WERI-Rb-1 (cell line): Measurements from ENCODE around the gene DGLUCY.

Source experiments
- DNase-seq: peaks from one replicate; pipeline ENCODE4 v3.0.0-alpha.2; 2020
- H3K27ac ChIP-seq: fragments of 250-450 bp; sonication (Bioruptor Pico); 2 replicates; pipeline ENCODE4 v1.5.1; 2020; ENCODE audit warnings: mild to moderate bottlenecking, moderate library complexity
- H3K27me3 ChIP-seq: fragments of 250-450 bp; sonication (Bioruptor Pico); 2 replicates; pipeline ENCODE4 v1.5.1; 2021; ENCODE audit warnings: mild to moderate bottlenecking, low read depth, moderate library complexity; ENCODE audit not compliant: insufficient read depth, severe bottlenecking
- H3K36me3 ChIP-seq: fragments of 250-450 bp; sonication (Bioruptor Pico); 2 replicates; pipeline ENCODE4 v1.5.1; 2020; ENCODE audit warnings: mild to moderate bottlenecking, moderate library complexity
- H3K4me3 ChIP-seq: 2 replicates; pipeline ENCODE4 v1.5.1; 2011; ENCODE audit warnings: low read depth, mild to moderate bottlenecking, control low read depth, low read length
- H3K9me3 ChIP-seq: fragments of 250-450 bp; sonication (Bioruptor Pico); 2 replicates; pipeline ENCODE4 v1.5.1; 2021; ENCODE audit warnings: mild to moderate bottlenecking, moderate library complexity; ENCODE audit not compliant: severe bottlenecking
- CTCF ChIP-seq: IDR thresholded peaks from 2 replicates; pipeline ENCODE4 v1.5.1; 2011; ENCODE audit warnings: low read depth, mild to moderate bottlenecking, control low read depth, inconsistent platforms, low read length

DGLUCY gene

DNA sequence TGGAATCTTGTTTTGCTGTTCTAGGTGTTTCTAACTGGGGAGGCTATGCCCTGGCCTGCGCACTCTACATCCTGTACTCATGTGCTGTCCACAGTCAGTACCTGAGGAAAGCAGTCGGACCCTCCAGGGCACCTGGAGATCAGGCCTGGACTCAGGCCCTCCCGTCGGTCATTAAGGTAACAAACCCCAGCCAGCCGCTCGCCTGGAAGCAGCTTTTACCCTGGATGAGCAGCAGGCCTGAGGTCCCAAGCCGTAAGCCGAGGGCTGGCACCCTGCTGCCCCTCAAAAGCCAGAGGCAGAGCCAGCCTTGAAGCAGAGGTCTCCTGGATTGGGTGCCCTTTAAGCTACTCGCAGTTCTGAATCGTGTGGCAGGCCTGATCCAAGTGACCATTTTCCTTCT lies 101.5 kb downstream of the DGLUCY start:
- no peak overlapping the region for H3K4me3 ChIP-seq
- no peak for TF ChIP-seq CTCF
- H3K36me3 ChIP-seq: peaks cover 3% of the 10 kb centered on the region; the same call in 1 of the 2 replicates
- DNase-seq: no peak
- no peaks in the 10 kb centered on the region for H3K9me3 ChIP-seq
- H3K27me3 ChIP-seq: no peaks in the 10 kb centered on the region
- H3K27ac ChIP-seq: no peak overlapping the region

DNA sequence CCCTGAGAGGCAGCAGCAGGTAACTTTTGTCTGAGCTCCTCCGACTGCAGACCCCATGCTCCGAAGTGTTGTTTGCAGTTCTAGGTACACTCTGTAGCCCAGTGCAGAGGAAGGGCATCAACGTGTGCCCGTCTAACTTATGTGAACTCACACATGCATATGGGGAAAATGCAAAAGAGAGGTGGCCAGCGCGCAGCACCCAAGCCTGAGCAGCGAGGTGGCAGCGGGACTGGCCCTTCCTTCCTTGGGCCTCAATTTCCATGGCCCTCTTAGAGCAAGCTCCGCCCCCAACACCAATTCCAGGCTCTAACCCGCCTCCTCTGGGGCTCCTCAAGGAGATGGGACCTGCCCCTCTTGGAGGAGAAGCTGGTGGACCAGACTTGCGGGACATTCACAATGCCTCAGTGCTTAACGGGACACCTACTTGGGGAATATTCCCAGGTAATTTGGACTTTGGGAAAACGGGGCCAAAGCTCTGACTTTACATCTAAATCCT lies 102.9 kb downstream of the DGLUCY start:
- no peak for DNase-seq
- Histone ChIP-seq H3K9me3 (no peaks in the 10 kb centered on the region), H3K27me3 (no peaks in the 10 kb centered on the region), H3K27ac (no peak overlapping the region), H3K4me3 (no peak overlapping the region), H3K36me3 (peaks cover 3% of the 10 kb centered on the region; the same call in 1 of the 2 replicates)
- no peak for TF ChIP-seq CTCF

- no peak for DNase-seq
- H3K27ac ChIP-seq: no peak overlapping the region
- H3K27me3 ChIP-seq: no peaks in the 10 kb centered on the region
- peaks cover 3% of the 10 kb centered on the region; the same call in 1 of the 2 replicates for H3K36me3 ChIP-seq
- no peaks in the 10 kb centered on the region for H3K9me3 ChIP-seq
- H3K4me3 ChIP-seq: no peak overlapping the region
- TF ChIP-seq CTCF: no peak
These were observed 104.1 kb downstream of the DGLUCY start for GRCh38 chr14:91218014-91218413.

- no peaks in the 10 kb centered on the region for H3K27me3 ChIP-seq
- H3K36me3 ChIP-seq: peaks cover 3% of the 10 kb centered on the region; the same call in 1 of the 2 replicates
- H3K4me3 ChIP-seq: no peak overlapping the region
- H3K27ac ChIP-seq: no peak overlapping the region
- TF ChIP-seq CTCF: no peak
- DNase-seq: no peak
- no peaks in the 10 kb centered on the region for H3K9me3 ChIP-seq
These were observed 105.9 kb downstream of the DGLUCY start for GRCh38 chr14:91219517-91220389.

DNA sequence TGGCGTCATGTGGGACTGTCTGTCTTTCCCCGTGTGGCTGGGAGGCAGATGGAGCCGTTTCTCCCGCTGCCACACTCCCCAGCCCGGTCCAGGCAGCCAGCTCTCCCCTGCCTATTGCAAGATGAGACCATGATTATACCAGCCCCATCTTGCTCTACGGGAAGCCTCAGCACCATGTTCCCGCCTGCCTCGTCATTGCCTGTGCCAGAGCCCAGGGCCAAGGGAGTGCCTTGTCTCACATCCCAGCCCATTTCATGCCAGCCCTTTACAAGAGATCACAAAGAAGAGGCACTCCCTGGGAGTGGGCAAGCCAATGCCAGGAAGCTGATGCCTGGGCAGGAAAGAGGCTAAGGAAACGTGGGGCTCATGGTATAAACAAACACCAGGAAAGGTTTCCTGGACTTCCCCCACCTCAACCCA lies 106.7 kb downstream of the DGLUCY start:
- no peak for DNase-seq
- peaks cover 3% of the 10 kb centered on the region; the same call in 1 of the 2 replicates for H3K36me3 ChIP-seq
- TF ChIP-seq CTCF: no peak

More for the DNA sequence above, 106.7 kb downstream of the DGLUCY start:
- no peaks in the 10 kb centered on the region for H3K27me3 ChIP-seq
- H3K27ac ChIP-seq: no peak overlapping the region
- H3K4me3 ChIP-seq: no peak overlapping the region
- no peaks in the 10 kb centered on the region for H3K9me3 ChIP-seq
